Karpas-422 (cell line): ENCODE measurements around the gene RIMBP2. TPM values are rescaled to one million over a fixed set of nuclear protein-coding genes. Genes with fewer than 3 reads are reported as not detected.
A peak's percentile ranks its signal among the peaks of the same experiment; 100 is the strongest.

ENCODE experiments used
- DNase-seq: peaks from one replicate; pipeline ENCODE4 v3.0.0-alpha.2; 2015
- H2AFZ ChIP-seq: fragments of 200-600 bp; sonication (generic); 2 replicates; pipeline ENCODE4 v1.6.1; 2014; ENCODE audit warnings: antibody characterized with exemption, low read length, mixed read lengths
- H3K27ac ChIP-seq: fragments of 200-600 bp; sonication (generic); 2 replicates; pipeline ENCODE4 v1.5.1; 2014; ENCODE audit warnings: mild to moderate bottlenecking, low read length, moderate library complexity
- H3K27me3 ChIP-seq: fragments of 200-600 bp; sonication (generic); 2 replicates; pipeline ENCODE4 v1.6.1; 2014; ENCODE audit warnings: low read length, mixed read lengths
- H3K36me3 ChIP-seq: fragments of 200-600 bp; sonication (generic); 2 replicates; pipeline ENCODE4 v1.6.1; 2014; ENCODE audit warnings: low read length, mixed read lengths; ENCODE audit not compliant: insufficient read depth
- H3K4me1 ChIP-seq: fragments of 200-600 bp; sonication (generic); 2 replicates; pipeline ENCODE4 v1.6.1; 2014; ENCODE audit warnings: mild to moderate bottlenecking, low read length, mixed read lengths
- H3K4me2 ChIP-seq: fragments of 200-600 bp; sonication (generic); 2 replicates; pipeline ENCODE4 v1.6.1; 2014; ENCODE audit warnings: low read length, low read depth, mild to moderate bottlenecking; ENCODE audit not compliant: poor library complexity, severe bottlenecking
- H3K4me3 ChIP-seq: fragments of 200-600 bp; sonication (generic); 2 replicates; pipeline ENCODE4 v1.5.1; 2014; ENCODE audit warnings: mild to moderate bottlenecking, antibody characterized with exemption, low read length, mixed read lengths
- H3K79me2 ChIP-seq: fragments of 200-600 bp; sonication (generic); 2 replicates; pipeline ENCODE4 v1.6.1; 2014; ENCODE audit warnings: mild to moderate bottlenecking, low read length, mixed read lengths
- H3K9ac ChIP-seq: fragments of 200-600 bp; sonication (generic); 2 replicates; pipeline ENCODE4 v1.6.0; 2014; ENCODE audit warnings: low read length
- H3K9me2 ChIP-seq: fragments of 200-600 bp; sonication (generic), shearing (Covaris generic); replicated peaks from 2 replicates; pipeline ENCODE4 v1.6.0; 2014; ENCODE audit warnings: mild to moderate bottlenecking, low read length, moderate library complexity; ENCODE audit not compliant: insufficient read depth
- H3K9me3 ChIP-seq: fragments of 300-700, 200-600 bp; sonication (generic); 2 replicates; pipeline ENCODE4 v1.6.1; 2014; ENCODE audit warnings: low read length, mixed read lengths
- H4K20me1 ChIP-seq: fragments of 200-600 bp; sonication (generic); 2 replicates; pipeline ENCODE4 v1.6.1; 2014; ENCODE audit warnings: mild to moderate bottlenecking, antibody characterized with exemption, low read length, low read depth; ENCODE audit not compliant: insufficient read depth
- total RNA-seq: library from RNA; depleted of rRNA; stranded (reverse); fragments of >200 nt; shearing (Covaris generic); gene quantifications from 2 replicates; pipeline ENCODE4 v1.2.3, GENCODE V29; 2014; ENCODE audit warnings: low replicate concordance

The RIMBP2 gene
- total RNA-seq, 1 experiment from 2014 or later: not detected

DNA sequence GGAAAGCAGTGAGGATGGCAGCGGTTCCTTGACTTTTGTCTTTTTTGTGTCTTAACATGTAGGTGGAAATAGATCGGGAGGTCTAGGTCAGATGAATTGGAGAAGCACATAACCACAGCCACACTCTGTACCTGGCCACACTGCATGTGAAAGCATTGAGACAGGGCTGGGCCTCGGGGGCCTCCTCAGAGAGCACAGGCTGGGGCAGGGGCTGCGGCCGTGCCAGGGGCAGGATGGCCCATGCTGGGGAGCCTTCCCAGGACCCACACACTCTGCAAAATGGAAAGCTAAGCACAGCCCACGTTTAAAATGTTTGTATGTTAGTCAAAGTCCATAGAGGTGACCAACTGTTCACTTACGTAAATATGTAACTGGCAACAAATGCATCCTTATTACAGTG lies 301.7 kb downstream of the RIMBP2 start:
- no peak for DNase-seq
- Histone ChIP-seq H3K4me2 (no peak overlapping the region), H3K9me3 (no peaks in the 10 kb centered on the region), H3K4me1 (no peaks in the 10 kb centered on the region), H3K4me3 (no peak overlapping the region), H2AFZ (no peak overlapping the region), H3K79me2 (no peaks in the 10 kb centered on the region), H3K9ac (no peak overlapping the region), H3K36me3 (no peaks in the 10 kb centered on the region), H3K27me3 (no peaks in the 10 kb centered on the region), H3K27ac (no peak overlapping the region), H4K20me1 (no peaks in the 10 kb centered on the region), H3K9me2 (no peaks in the 10 kb centered on the region)

DNA sequence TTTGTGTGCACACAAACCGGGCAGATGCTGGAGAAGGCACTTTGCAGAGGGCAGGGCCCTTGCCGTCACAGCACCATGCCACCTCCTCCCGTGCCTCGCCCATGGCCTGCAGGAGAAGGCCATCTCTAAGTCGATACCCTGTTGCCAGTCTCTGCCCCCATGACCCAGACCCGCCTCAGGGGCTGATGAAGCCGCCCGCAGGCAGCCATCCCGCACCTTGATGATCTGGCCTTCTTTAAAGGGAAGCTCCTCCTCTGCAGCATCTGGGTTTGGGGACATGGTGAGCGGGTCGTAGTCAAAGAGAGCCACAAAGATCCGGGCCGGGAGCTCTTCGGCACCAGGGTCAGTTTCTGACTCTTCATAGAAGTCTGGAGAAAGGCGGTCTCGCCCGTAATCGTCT lies 302.2 kb downstream of the RIMBP2 start:
- Histone ChIP-seq H3K4me1 (no peaks in the 10 kb centered on the region), H3K4me3 (no peak overlapping the region), H3K9me3 (no peaks in the 10 kb centered on the region), H3K4me2 (no peak overlapping the region), H3K27ac (no peak overlapping the region), H3K79me2 (no peaks in the 10 kb centered on the region), H3K36me3 (no peaks in the 10 kb centered on the region), H3K9ac (no peak overlapping the region), H4K20me1 (no peaks in the 10 kb centered on the region), H3K27me3 (no peaks in the 10 kb centered on the region), H3K9me2 (no peaks in the 10 kb centered on the region), H2AFZ (no peak overlapping the region)
- DNase-seq: no peak

DNA sequence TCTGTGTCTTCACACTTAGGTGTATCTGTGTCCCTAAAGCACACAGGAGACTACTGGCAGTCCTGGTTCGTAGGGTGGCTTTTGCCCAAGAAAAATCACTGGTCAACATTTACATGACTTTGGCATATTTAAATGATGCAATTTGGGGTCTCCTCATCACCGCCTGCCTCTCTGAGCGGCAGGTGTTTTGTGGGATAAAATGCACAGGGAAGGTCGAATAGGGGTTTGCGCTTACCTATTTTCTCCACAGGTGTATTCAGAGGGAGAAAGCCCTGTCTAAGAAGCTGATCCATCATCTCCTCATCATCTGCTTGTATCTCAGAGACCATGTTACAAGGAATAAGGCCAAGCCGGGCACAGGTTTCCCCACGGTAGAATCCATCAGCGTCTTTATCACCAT lies 303.7 kb downstream of the RIMBP2 start:
- H3K27ac ChIP-seq: no peak overlapping the region
- no peak overlapping the region for H3K4me2 ChIP-seq
- no peak overlapping the region for H3K9ac ChIP-seq

DNA sequence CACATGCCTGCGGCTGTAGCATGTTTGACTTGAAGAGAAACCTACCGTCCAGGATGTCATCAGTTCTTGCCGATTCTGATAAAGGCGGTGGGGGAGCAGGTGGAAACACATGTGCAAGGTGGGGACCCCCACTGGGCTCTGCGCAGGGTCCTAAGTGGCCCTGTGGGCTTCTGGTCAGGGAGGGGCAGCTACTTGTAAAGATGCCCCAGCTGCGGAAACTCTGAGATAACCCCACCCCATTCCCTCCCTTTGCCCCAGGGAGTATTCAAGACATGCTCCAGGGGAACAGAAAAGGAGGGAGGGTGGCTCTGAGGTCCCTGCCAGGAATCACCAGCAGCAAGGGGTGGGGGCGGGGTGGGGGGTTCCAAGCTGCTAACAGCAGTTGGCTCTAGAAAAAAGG lies 310.8 kb downstream of the RIMBP2 start:
- no peak overlapping the region for H2AFZ ChIP-seq
- H3K9me3 ChIP-seq: no peaks in the 10 kb centered on the region
- H3K27ac ChIP-seq: no peak overlapping the region
- no peak for DNase-seq
- no peaks in the 10 kb centered on the region for H3K27me3 ChIP-seq
- H3K4me2 ChIP-seq: no peak overlapping the region
- no peak overlapping the region for H3K9ac ChIP-seq
- no peak overlapping the region for H3K4me3 ChIP-seq
- H3K36me3 ChIP-seq: no peaks in the 10 kb centered on the region
- no peaks in the 10 kb centered on the region for H3K4me1 ChIP-seq
- H3K79me2 ChIP-seq: no peaks in the 10 kb centered on the region
- H4K20me1 ChIP-seq: no peaks in the 10 kb centered on the region
- H3K9me2 ChIP-seq: no peaks in the 10 kb centered on the region

More for the DNA sequence above, 303.7 kb downstream of the RIMBP2 start:
- no peak overlapping the region for H2AFZ ChIP-seq
- no peak for DNase-seq
- no peaks in the 10 kb centered on the region for H3K9me3 ChIP-seq
- no peaks in the 10 kb centered on the region for H3K36me3 ChIP-seq
- H3K4me1 ChIP-seq: no peaks in the 10 kb centered on the region
- no peaks in the 10 kb centered on the region for H4K20me1 ChIP-seq
- H3K4me3 ChIP-seq: no peak overlapping the region
- H3K27me3 ChIP-seq: no peaks in the 10 kb centered on the region
- no peaks in the 10 kb centered on the region for H3K9me2 ChIP-seq
- no peaks in the 10 kb centered on the region for H3K79me2 ChIP-seq

DNA sequence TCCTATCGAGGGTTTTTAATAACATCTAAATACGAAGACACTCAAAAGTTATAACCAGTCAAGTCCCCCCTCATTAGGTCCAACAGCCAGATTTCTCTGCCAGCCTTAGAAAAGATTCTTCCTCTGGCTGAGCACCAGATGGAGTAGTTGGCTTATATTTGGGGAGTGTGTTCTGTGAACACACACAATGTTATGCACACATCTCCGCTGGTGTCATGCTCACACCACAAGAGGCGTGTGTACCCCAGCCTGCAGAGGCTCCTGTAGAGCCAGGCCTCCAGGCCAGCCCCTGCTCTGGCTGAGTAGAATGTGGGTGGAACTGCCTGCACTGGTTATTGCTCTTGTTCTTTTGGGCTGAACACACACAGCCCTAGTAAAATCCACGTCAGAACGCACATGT lies 314.4 kb downstream of the RIMBP2 start:
- H3K9me2 ChIP-seq: no peaks in the 10 kb centered on the region
- H3K4me1 ChIP-seq: no peaks in the 10 kb centered on the region
- H3K27ac ChIP-seq: no peak overlapping the region
- H3K36me3 ChIP-seq: no peaks in the 10 kb centered on the region
- H3K4me2 ChIP-seq: no peak overlapping the region
- no peak overlapping the region for H3K4me3 ChIP-seq
- no peak overlapping the region for H3K9ac ChIP-seq
- peak; percentile 62 for DNase-seq
- H3K9me3 ChIP-seq: no peaks in the 10 kb centered on the region
- H3K27me3 ChIP-seq: no peaks in the 10 kb centered on the region
- H2AFZ ChIP-seq: no peak overlapping the region
- no peaks in the 10 kb centered on the region for H4K20me1 ChIP-seq
- H3K79me2 ChIP-seq: no peaks in the 10 kb centered on the region

DNA sequence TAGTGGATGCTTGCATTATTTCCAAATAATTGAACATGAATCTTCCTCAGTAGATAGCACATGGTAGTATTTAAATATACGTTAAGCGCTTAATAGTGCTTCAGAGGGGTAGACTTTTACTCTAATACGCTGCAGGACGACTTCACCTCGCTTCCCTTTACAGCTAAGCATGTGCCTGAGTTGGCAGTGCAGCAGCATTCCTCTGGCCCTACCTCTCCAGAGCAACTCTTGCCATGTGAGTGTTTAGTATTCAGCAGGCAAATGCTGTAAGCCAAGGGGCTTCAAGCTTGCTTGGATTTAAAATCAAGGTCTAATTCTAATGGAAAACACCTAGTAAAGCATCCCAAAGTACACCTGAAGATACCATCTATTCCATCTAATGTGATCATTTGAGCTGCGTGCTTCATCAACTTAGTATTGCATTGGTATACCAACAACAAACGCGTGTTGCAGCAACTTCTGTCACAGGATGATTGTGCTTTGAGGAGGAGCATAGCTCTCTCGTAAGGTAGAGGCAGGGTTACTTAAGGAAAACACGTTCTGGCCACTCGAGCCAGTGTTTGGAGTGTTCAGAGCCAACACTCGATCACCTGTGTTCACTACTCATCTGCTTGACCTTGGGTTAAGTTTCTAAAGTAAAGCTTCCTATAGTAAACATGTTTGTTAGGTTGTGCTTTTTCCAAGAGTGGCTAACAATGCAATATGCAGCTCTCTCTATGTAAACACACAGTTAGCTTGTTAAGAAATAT lies 317.8 kb downstream of the RIMBP2 start:
- H3K9me3 ChIP-seq: no peaks in the 10 kb centered on the region
- H3K27ac ChIP-seq: no peak overlapping the region
- H3K4me2 ChIP-seq: no peak overlapping the region
- no peak overlapping the region for H3K9ac ChIP-seq
- DNase-seq: no peak
- no peaks in the 10 kb centered on the region for H3K79me2 ChIP-seq
- H2AFZ ChIP-seq: no peak overlapping the region
- H3K9me2 ChIP-seq: no peaks in the 10 kb centered on the region
- no peak overlapping the region for H3K4me3 ChIP-seq
- H3K27me3 ChIP-seq: no peaks in the 10 kb centered on the region
- H4K20me1 ChIP-seq: no peaks in the 10 kb centered on the region
- no peaks in the 10 kb centered on the region for H3K4me1 ChIP-seq
- no peaks in the 10 kb centered on the region for H3K36me3 ChIP-seq

DNA sequence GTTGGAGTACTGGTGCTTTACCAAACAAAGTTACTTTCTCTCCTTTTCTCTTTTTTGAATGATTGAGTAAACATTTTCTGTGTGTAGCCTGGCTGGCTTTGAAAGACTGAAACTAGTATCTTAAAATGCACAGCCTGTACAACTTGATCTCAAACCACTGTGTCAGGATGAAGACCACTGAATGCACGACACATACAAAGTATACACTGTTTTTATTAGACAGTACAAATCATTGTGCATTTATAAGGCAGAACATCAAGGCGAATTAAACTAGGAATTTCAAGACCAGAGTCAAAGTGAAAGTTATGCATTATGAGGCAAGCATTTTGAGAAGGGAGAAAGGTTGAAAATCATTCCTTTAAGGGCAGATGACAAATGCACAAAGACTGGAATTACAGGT lies 319.4 kb downstream of the RIMBP2 start:
- Histone ChIP-seq H3K27me3 (no peaks in the 10 kb centered on the region), H3K27ac (no peak overlapping the region), H3K9me3 (no peaks in the 10 kb centered on the region), H3K9me2 (no peaks in the 10 kb centered on the region), H3K4me1 (no peaks in the 10 kb centered on the region), H3K79me2 (no peaks in the 10 kb centered on the region), H3K36me3 (no peaks in the 10 kb centered on the region), H2AFZ (no peak overlapping the region), H3K4me2 (no peak overlapping the region), H3K4me3 (no peak overlapping the region), H3K9ac (no peak overlapping the region), H4K20me1 (no peaks in the 10 kb centered on the region)
- DNase-seq: no peak

DNA sequence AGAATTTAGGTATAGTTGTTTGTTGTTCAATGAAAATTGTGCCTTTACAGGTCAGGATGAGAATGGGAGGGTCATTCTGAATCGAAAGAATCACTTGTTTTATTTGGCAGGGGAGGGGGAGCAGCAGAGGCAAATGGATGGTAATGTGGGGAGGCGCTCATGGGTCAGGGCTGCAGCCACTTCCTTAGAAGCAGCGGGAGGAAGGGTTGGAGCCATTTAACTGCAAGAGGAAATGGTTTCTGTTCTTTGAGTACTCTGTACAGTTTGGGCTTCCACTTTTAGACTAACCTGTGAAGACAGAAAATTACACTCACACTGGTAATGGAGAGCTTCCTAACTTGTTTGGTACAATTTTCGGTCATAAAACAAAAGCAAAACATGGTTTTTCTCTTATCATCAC lies 321.2 kb downstream of the RIMBP2 start:
- Histone ChIP-seq H3K79me2 (no peaks in the 10 kb centered on the region), H4K20me1 (no peaks in the 10 kb centered on the region), H3K27me3 (no peaks in the 10 kb centered on the region), H3K36me3 (no peaks in the 10 kb centered on the region), H3K9me3 (no peaks in the 10 kb centered on the region), H3K4me1 (no peaks in the 10 kb centered on the region), H3K27ac (no peak overlapping the region), H3K9me2 (no peaks in the 10 kb centered on the region), H3K4me3 (no peak overlapping the region), H3K4me2 (no peak overlapping the region), H3K9ac (no peak overlapping the region), H2AFZ (no peak overlapping the region)
- no peak for DNase-seq
